Loucy (cell line): ENCODE data around the gene NDUFB7.

Experiments used
- CTCF ChIP-seq: fragments of 200-600 bp; sonication (generic); conservative IDR thresholded peaks from 2 replicates; pipeline ENCODE4 v1.5.1; 2014; ENCODE audit warnings: mild to moderate bottlenecking, antibody characterized with exemption, low read length
- EZH2phosphoT487 ChIP-seq: fragments of 200-600 bp; IDR thresholded peaks from 2 replicates; pipeline ENCODE4 v1.6.1; 2018; ENCODE audit warnings: antibody characterized with exemption, mild to moderate bottlenecking, moderate library complexity, borderline replicate concordance

GRCh38 chr19:14563590-14563926 lies 8.3 kb downstream of the NDUFB7 start:
- no peak for TF ChIP-seq CTCF
- TF ChIP-seq EZH2phosphoT487: no peak
